ENCODE data around the gene MCC. TPM values are rescaled to one million over a fixed set of nuclear protein-coding genes. Genes with fewer than 3 reads are reported as not detected.

MCC gene
- total and polyA plus RNA-seq, 4 donors: 9.0 to 47.3 (median 14.7) TPM

- WGBS: 9% methylated on average over 8 of the region's 8 CpGs
- Histone ChIP-seq H3K36me3 (ENCODE audit: control insufficient read depth in 4 of 4, insufficient read depth in 3 of 4, low read depth in 1 of 4, low read length in 3 of 4) (no peaks in the 10 kb centered on the region), H3K4me3 (ENCODE audit: low read depth in 1 of 3, low read length in 3 of 3) (peak overlapping the region; percentile 89 to 98 (median 96)), H3K9me3 (ENCODE audit: control insufficient read depth in 4 of 4, low read length in 3 of 4) (no peaks in the 10 kb centered on the region), H3K27me3 (ENCODE audit: control insufficient read depth in 4 of 4, insufficient read depth in 4 of 4, low read length in 3 of 4) (no peaks in the 10 kb centered on the region), H3K9ac (ENCODE audit: low read depth in 1 of 2, low read length in 2 of 2) (peak overlapping the region in 1 of 2 donors; percentile 58), H3K4me1 (ENCODE audit: control insufficient read depth in 4 of 4, insufficient read depth in 4 of 4, low read length in 3 of 4) (peaks cover 0 to 27% (median 20%) of the 10 kb centered on the region in 4 donors), H3K27ac (ENCODE audit: low read depth in 1 of 2, low read length in 2 of 2) (peak overlapping the region; percentile 84 to 87)
- TF ChIP-seq NR2F2 (IDR thresholded peaks at IDR 0.05) (no peak), ZBTB33 (IDR thresholded peaks at IDR 0.05) (no peak), GABPA (IDR thresholded peaks at IDR 0.05 in 1 of 2, conservative IDR thresholded peaks at IDR 0.05 in 1 of 2) (no peak), RXRA (IDR thresholded peaks at IDR 0.05) (no peak), YY1 (IDR thresholded peaks at IDR 0.05) (no peak), RAD21 (IDR thresholded peaks at IDR 0.05) (no peak), HNF4G (IDR thresholded peaks at IDR 0.05) (no peak), REST (IDR thresholded peaks at IDR 0.05) (no peak), FOXA1 (IDR thresholded peaks at IDR 0.05) (no peak), FOXA2 (IDR thresholded peaks at IDR 0.05) (no peak), TAF1 (conservative IDR thresholded peaks at IDR 0.05) (no peak), EGR1 (IDR thresholded peaks at IDR 0.05; ENCODE audit: low read depth in 2 of 2) (no peak)
- TF ChIP-seq, protein P1, sequence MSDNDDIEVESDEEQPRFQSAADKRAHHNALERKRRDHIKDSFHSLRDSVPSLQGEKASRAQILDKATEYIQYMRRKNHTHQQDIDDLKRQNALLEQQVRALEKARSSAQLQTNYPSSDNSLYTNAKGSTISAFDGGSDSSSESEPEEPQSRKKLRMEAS (IDR thresholded peaks at IDR 0.05): no peak
- no peak for DNase-seq (ENCODE audit: low spot score)
Measured at GRCh38 chr5:113295111-113295539, 193.1 kb downstream of the MCC start.

- H3K36me3 ChIP-seq (ENCODE audit: control insufficient read depth in 4 of 4, insufficient read depth in 3 of 4, low read depth in 1 of 4, low read length in 3 of 4): no peaks in the 10 kb centered on the region
- no peaks in the 10 kb centered on the region for H3K9me3 ChIP-seq (ENCODE audit: control insufficient read depth in 4 of 4, low read length in 3 of 4)
- DNase-seq (ENCODE audit: low spot score): peak; percentile 71
- peak overlapping the region; percentile 51 to 79 for H3K9ac ChIP-seq (ENCODE audit: low read depth in 1 of 2, low read length in 2 of 2)
- under 1% methylated on average over 60 of the region's 60 CpGs for WGBS
- peaks cover 0 to 27% (median 20%) of the 10 kb centered on the region in 4 donors for H3K4me1 ChIP-seq (ENCODE audit: control insufficient read depth in 4 of 4, insufficient read depth in 4 of 4, low read length in 3 of 4)
- peak overlapping the region; percentile 84 to 87 for H3K27ac ChIP-seq (ENCODE audit: low read depth in 1 of 2, low read length in 2 of 2)
- H3K27me3 ChIP-seq (ENCODE audit: control insufficient read depth in 4 of 4, insufficient read depth in 4 of 4, low read length in 3 of 4): no peaks in the 10 kb centered on the region
- H3K4me3 ChIP-seq (ENCODE audit: low read depth in 1 of 3, low read length in 3 of 3): peak overlapping the region; percentile 89 to 98 (median 96)
- peak; percentile 21 for TF ChIP-seq YY1 (IDR thresholded peaks at IDR 0.05)
- no peak for TF ChIP-seq ZBTB33 (IDR thresholded peaks at IDR 0.05)
- peak; percentile 4 to 43 for TF ChIP-seq HNF4A (conservative IDR thresholded peaks at IDR 0.05)
- peak; percentile 97 for TF ChIP-seq TAF1 (conservative IDR thresholded peaks at IDR 0.05)
- no peak for TF ChIP-seq ATF3 (IDR thresholded peaks at IDR 0.05)
- peak; percentile 74 for TF ChIP-seq REST (IDR thresholded peaks at IDR 0.05)
- TF ChIP-seq SP1 (IDR thresholded peaks at IDR 0.05): peak; percentile 50
- TF ChIP-seq RAD21 (IDR thresholded peaks at IDR 0.05): peak; percentile 48 to 64
- TF ChIP-seq, protein P2, sequence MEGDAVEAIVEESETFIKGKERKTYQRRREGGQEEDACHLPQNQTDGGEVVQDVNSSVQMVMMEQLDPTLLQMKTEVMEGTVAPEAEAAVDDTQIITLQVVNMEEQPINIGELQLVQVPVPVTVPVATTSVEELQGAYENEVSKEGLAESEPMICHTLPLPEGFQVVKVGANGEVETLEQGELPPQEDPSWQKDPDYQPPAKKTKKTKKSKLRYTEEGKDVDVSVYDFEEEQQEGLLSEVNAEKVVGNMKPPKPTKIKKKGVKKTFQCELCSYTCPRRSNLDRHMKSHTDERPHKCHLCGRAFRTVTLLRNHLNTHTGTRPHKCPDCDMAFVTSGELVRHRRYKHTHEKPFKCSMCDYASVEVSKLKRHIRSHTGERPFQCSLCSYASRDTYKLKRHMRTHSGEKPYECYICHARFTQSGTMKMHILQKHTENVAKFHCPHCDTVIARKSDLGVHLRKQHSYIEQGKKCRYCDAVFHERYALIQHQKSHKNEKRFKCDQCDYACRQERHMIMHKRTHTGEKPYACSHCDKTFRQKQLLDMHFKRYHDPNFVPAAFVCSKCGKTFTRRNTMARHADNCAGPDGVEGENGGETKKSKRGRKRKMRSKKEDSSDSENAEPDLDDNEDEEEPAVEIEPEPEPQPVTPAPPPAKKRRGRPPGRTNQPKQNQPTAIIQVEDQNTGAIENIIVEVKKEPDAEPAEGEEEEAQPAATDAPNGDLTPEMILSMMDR (IDR thresholded peaks at IDR 0.05; ENCODE audit: low read depth, low read length, missing input control): peak; percentile 12
Measured at GRCh38 chr5:113294311-113295110, 193.7 kb downstream of the MCC start.

Data from liver (tissue), 9 donors.